ENCODE measurements around the gene NFRKB. TPM values are rescaled to one million over a fixed set of nuclear protein-coding genes. Genes with fewer than 3 reads are reported as not detected.
"Not testable (repeated sequence)": the region's sequence is repeated elsewhere in the genome, so short reads cannot be mapped to it uniquely, and the experiment has no call there.

Gene NFRKB
- total RNA-seq, 1 donor from 2014 or later = 20.6 TPM

GRCh38 chr11:129894278-129895125 lies 876 bp downstream of the NFRKB start:
- peak; percentile 22 for DNase-seq (ENCODE audit: low read depth)

GRCh38 chr11:129888451-129888850 lies 6.9 kb downstream of the NFRKB start:
- DNase-seq (ENCODE audit: low read depth) = no peak

- DNase-seq (ENCODE audit: low read depth) = no peak
Measured at GRCh38 chr11:129885381-129885780, 10.0 kb downstream of the NFRKB start.

GRCh38 chr11:129884581-129884980 lies 10.8 kb downstream of the NFRKB start:
- DNase-seq (ENCODE audit: low read depth) = no peak

GRCh38 chr11:129881570-129882170 lies 13.7 kb downstream of the NFRKB start:
- DNase-seq (ENCODE audit: low read depth) = peak; percentile 34

GRCh38 chr11:129880311-129880710 lies 15.1 kb downstream of the NFRKB start:
- DNase-seq (ENCODE audit: low read depth) = no peak

- DNase-seq (ENCODE audit: low read depth) = no peak
Measured at GRCh38 chr11:129871914-129872313, 23.5 kb downstream of the NFRKB start.

GRCh38 chr11:129868626-129869025 lies 26.8 kb downstream of the NFRKB start:
- not testable (repeated sequence) for DNase-seq (ENCODE audit: low read depth)

- no peak for DNase-seq (ENCODE audit: low read depth)
Measured at GRCh38 chr11:129866311-129866710, 29.1 kb downstream of the NFRKB start.

- no peak for DNase-seq (ENCODE audit: low read depth)
Measured at GRCh38 chr11:129865701-129866100, 29.7 kb downstream of the NFRKB start.

- no peak for DNase-seq (ENCODE audit: low read depth)
Measured at GRCh38 chr11:129864811-129865210, 30.6 kb downstream of the NFRKB start.

- DNase-seq (ENCODE audit: low read depth) = peak; percentile 89
Measured at GRCh38 chr11:129861702-129862522, 33.5 kb downstream of the NFRKB start.

GRCh38 chr11:129856036-129856435 lies 39.3 kb downstream of the NFRKB start:
- no peak for DNase-seq (ENCODE audit: low read depth)

GRCh38 chr11:129855086-129855485 lies 40.3 kb downstream of the NFRKB start:
- no peak for DNase-seq (ENCODE audit: low read depth)

- no peak for DNase-seq (ENCODE audit: low read depth)
Measured at GRCh38 chr11:129854232-129854805, 41.1 kb downstream of the NFRKB start.

GRCh38 chr11:129853518-129854231 lies 41.7 kb downstream of the NFRKB start:
- DNase-seq (ENCODE audit: low read depth) = no peak

GRCh38 chr11:129852125-129852740 lies 43.1 kb downstream of the NFRKB start:
- DNase-seq (ENCODE audit: low read depth) = no peak

GRCh38 chr11:129849447-129850130 lies 45.8 kb downstream of the NFRKB start:
- no peak for DNase-seq (ENCODE audit: low read depth)

- DNase-seq (ENCODE audit: low read depth) = not testable (repeated sequence)
Measured at GRCh38 chr11:129847361-129847760, 48.0 kb downstream of the NFRKB start.

Data from myocyte (in vitro differentiated cells).